GM21825 (cell line): ENCODE measurements around the gene CLCNKA.
"Not testable (repeated sequence)": the region's sequence is repeated elsewhere in the genome, so short reads cannot be mapped to it uniquely, and the experiment has no call there.

Experiments
- ATAC-seq: cut with Tn5 transposase; IDR thresholded peaks from one replicate; pipeline ENCODE4 v1.9.1; 2021; ENCODE audit warnings: mild to moderate bottlenecking, moderate library complexity; ENCODE audit not compliant: unreplicated experiment

The CLCNKA gene

GRCh38 chr1:16021681-16022080 lies at the start of gene CLCNKA:
TSS of gene CLCNKA (plus strand) at chr1:16022036. CDS start at chr1:16022620, 584 bp downstream.
- ATAC-seq: no peak

GRCh38 chr1:15972409-15972808 lies 49.4 kb upstream of the CLCNKA start:
- no peak for ATAC-seq

DNA sequence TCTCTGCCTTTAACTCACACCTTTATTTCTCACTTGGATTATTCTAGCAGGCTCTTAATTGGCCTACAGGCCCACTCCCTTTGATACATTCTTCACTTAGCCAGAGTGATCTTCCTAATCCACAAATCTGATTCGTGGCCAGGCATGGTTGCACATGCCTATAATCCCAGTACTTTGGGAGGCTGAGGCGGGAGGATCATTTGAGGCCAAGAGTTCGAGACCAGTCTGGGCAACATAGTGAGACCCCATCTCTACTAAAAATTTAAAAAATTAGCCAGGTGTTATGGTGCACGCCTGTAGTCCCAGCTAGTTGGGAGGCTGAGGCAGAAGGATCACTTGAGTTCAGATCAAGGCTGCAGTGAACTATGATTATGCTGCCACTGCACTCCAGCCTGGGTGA lies 48.1 kb upstream of the CLCNKA start:
- no peak for ATAC-seq

GRCh38 chr1:15974855-15975254 lies 47.0 kb upstream of the CLCNKA start:
- no peak for ATAC-seq

- peak; percentile 49 for ATAC-seq
These were observed 46.5 kb upstream of the CLCNKA start for GRCh38 chr1:15975358-15975804.

GRCh38 chr1:15975805-15976680 lies 45.8 kb upstream of the CLCNKA start, which contains the start of gene ZBTB17:
TSS of gene ZBTB17 (minus strand) at chr1:15976101. CDS start at chr1:15948495, 27,606 bp downstream.
- ATAC-seq: peak; percentile 64

GRCh38 chr1:15977947-15978346 lies 43.9 kb upstream of the CLCNKA start:
- not testable (repeated sequence) for ATAC-seq

DNA sequence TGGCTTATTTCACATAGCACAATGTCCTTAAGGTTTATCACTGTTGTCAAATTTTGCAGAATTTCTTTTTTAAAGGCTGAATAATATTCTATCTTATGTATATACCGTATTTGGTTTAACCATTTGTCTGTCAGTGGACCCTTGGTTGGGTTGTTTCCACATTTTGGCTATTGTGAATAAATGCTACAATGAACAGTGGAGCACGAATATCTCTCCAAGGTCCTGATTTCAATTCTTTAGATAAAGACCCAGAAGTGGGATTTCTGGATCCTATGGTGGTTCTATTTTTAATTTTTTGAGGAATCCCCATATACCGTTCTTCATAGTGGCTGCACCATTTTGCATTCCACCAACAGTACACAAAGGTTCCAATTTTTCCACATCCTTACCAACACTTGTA lies 40.2 kb upstream of the CLCNKA start:
- no peak for ATAC-seq

- ATAC-seq: no peak
These were observed 38.6 kb upstream of the CLCNKA start for GRCh38 chr1:15983275-15983674.

DNA sequence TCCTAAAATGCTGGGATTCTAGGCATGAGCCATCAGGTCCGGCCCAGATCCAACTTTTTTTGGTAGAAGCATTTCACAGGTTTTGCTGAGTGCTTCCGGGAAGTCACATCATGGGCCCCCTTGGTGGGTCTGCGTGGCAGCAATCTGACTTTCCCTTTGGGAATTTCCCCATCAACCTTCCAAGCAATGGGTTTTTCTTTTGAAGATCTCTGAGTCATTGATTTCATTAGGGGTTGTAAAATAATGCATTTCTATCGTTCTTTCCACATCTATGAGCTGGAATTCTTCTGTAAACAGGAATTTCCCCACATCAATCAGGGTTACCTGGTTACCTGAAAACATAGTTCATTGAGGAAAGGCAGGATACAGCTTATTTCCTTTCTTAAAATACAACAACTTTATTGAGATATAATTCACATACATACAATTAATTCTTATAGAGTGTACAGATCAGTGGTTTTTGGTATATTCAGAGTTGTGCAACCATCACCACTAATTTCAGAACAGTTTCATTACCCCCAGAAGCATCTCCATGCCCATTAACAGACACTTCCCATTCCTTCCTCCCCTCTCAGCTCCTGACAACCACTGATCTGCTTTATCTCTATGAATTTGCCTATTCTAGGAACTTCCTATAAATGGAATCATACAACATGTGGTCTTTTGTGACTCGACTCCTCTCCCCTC lies 36.1 kb upstream of the CLCNKA start:
- ATAC-seq: no peak

GRCh38 chr1:15988856-15989736 lies 32.7 kb upstream of the CLCNKA start:
- ATAC-seq: no peak

- ATAC-seq: no peak
These were observed 32.1 kb upstream of the CLCNKA start for GRCh38 chr1:15989776-15990175.

- no peak for ATAC-seq
These were observed 30.2 kb upstream of the CLCNKA start for GRCh38 chr1:15991427-15992186.

DNA sequence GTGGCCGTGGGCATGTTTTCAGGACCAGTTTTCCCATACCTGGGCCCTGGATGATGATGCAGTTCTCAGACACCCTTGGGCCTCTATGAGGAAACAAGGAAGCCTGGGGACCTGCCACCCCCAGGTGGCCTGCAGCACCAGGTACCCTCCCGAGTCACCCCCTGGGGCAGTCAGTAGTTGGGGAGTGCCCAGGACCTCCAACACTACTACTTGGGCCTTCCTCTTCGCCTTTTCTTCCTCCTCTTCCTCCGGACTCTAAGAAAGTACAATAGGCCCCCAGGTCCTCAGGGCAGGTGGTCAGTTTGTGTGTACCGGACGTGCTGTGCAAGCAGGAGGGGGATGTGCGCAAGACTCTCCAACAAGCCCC lies 29.7 kb upstream of the CLCNKA start:
- ATAC-seq: no peak

GRCh38 chr1:15992582-15993500 lies 29.0 kb upstream of the CLCNKA start:
- ATAC-seq: no peak

GRCh38 chr1:15993666-15994065 lies 28.2 kb upstream of the CLCNKA start:
- ATAC-seq: no peak

DNA sequence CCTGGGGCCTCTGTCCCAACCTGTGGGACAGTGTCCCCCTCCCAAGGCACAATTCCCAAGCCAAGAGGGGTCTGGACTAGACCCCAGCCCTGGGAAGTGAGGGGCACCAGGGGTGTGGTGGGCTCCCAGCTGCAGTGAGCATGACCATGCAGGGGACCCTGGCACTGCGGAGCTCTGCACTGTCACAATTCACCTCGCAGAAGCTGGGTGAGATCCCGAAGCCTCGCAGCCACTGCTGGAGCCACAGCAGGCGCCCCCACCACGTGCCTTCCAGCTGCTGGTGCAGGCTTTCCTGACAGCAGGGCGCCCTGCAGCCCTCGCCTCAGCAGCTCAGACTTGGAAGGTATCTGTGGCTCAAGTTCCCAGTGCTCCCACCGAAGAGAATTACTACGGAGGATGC lies 27.8 kb upstream of the CLCNKA start:
- no peak for ATAC-seq

DNA sequence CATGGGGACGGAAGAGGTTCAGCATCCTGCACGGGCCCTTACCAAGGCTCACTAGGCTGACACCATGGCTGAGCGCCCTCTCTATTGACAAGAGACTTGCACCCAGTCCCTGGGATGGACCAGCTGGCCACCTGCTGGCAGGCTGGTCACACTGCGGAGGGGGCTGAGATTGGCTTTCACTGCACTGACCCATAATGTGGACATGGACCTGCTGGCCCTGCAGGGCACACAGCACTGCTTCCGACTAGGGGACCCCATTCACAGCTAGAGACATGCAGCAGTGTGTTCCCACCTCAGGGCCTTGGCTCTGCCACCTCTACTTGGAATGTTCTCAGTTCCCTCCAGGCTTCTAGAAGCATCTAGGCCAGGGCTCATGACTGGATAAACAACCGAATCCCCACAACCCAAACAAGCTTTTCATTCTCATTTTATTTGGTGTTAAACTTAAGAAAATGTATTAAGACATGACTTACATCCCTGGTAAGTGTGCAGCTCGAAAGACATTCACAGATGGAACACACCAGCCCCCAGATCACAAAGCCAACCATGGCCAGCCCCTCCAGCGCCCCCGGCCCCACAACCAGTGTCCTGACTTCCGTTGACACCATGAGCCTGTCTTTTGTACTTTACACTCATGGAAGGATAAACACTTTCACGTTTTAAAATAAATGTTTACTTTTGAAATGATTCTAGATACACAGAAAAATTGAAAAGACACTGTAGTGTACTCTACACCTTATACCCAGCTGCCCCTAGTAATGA lies 27.1 kb upstream of the CLCNKA start:
- ATAC-seq: no peak
